GM18870 (cell line): ENCODE data around the gene BCL2L1.
"Not testable (repeated sequence)": the region's sequence is repeated elsewhere in the genome, so short reads cannot be mapped to it uniquely, and the experiment has no call there.

ENCODE experiments used
- ATAC-seq: cut with Tn5 transposase; IDR thresholded peaks from one replicate; pipeline ENCODE4 v1.9.1; 2021; ENCODE audit warnings: moderate library complexity; ENCODE audit not compliant: unreplicated experiment

BCL2L1 gene

GRCh38 chr20:31661625-31662371, 60.9 kb downstream of the BCL2L1 start:
- no peak for ATAC-seq

GRCh38 chr20:31654534-31654933, 68.1 kb downstream of the BCL2L1 start:
- no peak for ATAC-seq

- no peak for ATAC-seq
Measured at GRCh38 chr20:31653561-31653960, 69.1 kb downstream of the BCL2L1 start.

GRCh38 chr20:31652917-31653396, 69.7 kb downstream of the BCL2L1 start:
- no peak for ATAC-seq

GRCh38 chr20:31648104-31648503, 74.6 kb downstream of the BCL2L1 start:
- not testable (repeated sequence) for ATAC-seq

- ATAC-seq, result no peak
Measured at GRCh38 chr20:31644701-31645100, 78.0 kb downstream of the BCL2L1 start.

GRCh38 chr20:31643522-31643921, 79.1 kb downstream of the BCL2L1 start:
- no peak for ATAC-seq

- no peak for ATAC-seq
Measured at GRCh38 chr20:31642837-31643236, 79.8 kb downstream of the BCL2L1 start.

- no peak for ATAC-seq
Measured at GRCh38 chr20:31641391-31641790, 81.3 kb downstream of the BCL2L1 start.

- no peak for ATAC-seq
Measured at GRCh38 chr20:31640259-31640658, 82.4 kb downstream of the BCL2L1 start.

GRCh38 chr20:31638816-31639215, 83.9 kb downstream of the BCL2L1 start:
- no peak for ATAC-seq

- no peak for ATAC-seq
Measured at GRCh38 chr20:31638317-31638716, 84.4 kb downstream of the BCL2L1 start.

GRCh38 chr20:31637660-31638059, 85.0 kb downstream of the BCL2L1 start, which contains the start of gene COX4I2:
TSS of gene COX4I2 (plus strand) at chr20:31637912. CDS start at chr20:31639018, 1,106 bp downstream.
- ATAC-seq, result no peak

- ATAC-seq, result no peak
Measured at GRCh38 chr20:31633339-31633914, 89.2 kb downstream of the BCL2L1 start.

- ATAC-seq, result no peak
Measured at GRCh38 chr20:31632548-31633338, 89.9 kb downstream of the BCL2L1 start.

GRCh38 chr20:31630187-31630790, 92.4 kb downstream of the BCL2L1 start:
- no peak for ATAC-seq

GRCh38 chr20:31628057-31628456, 94.6 kb downstream of the BCL2L1 start:
- not testable (repeated sequence) for ATAC-seq

GRCh38 chr20:31626534-31626933, 96.1 kb downstream of the BCL2L1 start:
- not testable (repeated sequence) for ATAC-seq

- ATAC-seq, result not testable (repeated sequence)
Measured at GRCh38 chr20:31623123-31623505, 99.6 kb downstream of the BCL2L1 start.

- no peak for ATAC-seq
Measured at GRCh38 chr20:31620246-31620645, 102.4 kb downstream of the BCL2L1 start.

GRCh38 chr20:31617432-31618104, 105.1 kb downstream of the BCL2L1 start:
- ATAC-seq, result no peak
